Caco-2 (cell line): ENCODE measurements around the gene OLR1. TPM values are rescaled to one million over a fixed set of nuclear protein-coding genes. Genes with fewer than 3 reads are reported as not detected.

ENCODE experiments used
- BruUV-seq: library from RNA; stranded (reverse); fragments of 400-500 nt; replicated peaks from 2 replicates; lab custom pipeline; 2021; lab: Mats Ljungman, UMichigan
- CTCF ChIA-PET: fragments of 300-600 bp; sonication (Branson Sonifier 250); formaldehyde crosslinking; loops from one replicate; lab custom pipeline; 2022; ENCODE audit warnings: antibody characterized with exemption; lab: Charles Lee
- POLR2A ChIA-PET: fragments of 300-600 bp; sonication (Branson Sonifier 250); formaldehyde crosslinking; loops from one replicate; lab custom pipeline; 2022; ENCODE audit warnings: antibody characterized with exemption; lab: Charles Lee
- DNase-seq, 2 experiments: peaks; one replicate each; pipeline versions ENCODE4 v3.0.0 to v3.0.0-alpha.2; 2020 to 2022
- H3K27me3 ChIP-seq: replicated peaks from 2 replicates; pipeline ENCODE4 v1.6.0; 2011; ENCODE audit warnings: low read length; ENCODE audit not compliant: control insufficient read depth, insufficient read depth
- H3K36me3 ChIP-seq: 2 replicates; pipeline ENCODE4 v1.5.1; 2011; ENCODE audit warnings: low read length; ENCODE audit not compliant: control insufficient read depth, insufficient read depth
- H3K4me1 ChIP-seq: fragments of 250-450 bp; sonication (Bioruptor Pico); 2 replicates; pipeline ENCODE4 v1.5.1; 2020; ENCODE audit warnings: mild to moderate bottlenecking
- H3K4me3 ChIP-seq: 2 replicates; pipeline ENCODE4 v1.5.1; 2011; ENCODE audit warnings: low read depth, mild to moderate bottlenecking, control low read depth, low read length
- H3K9me3 ChIP-seq: fragments of 250-450 bp; sonication (Bioruptor Pico); 2 replicates; pipeline ENCODE4 v1.5.1; 2020; ENCODE audit warnings: mild to moderate bottlenecking, moderate library complexity
- H3K27ac Mint-ChIP-seq: one replicate; pipeline ENCODE4 v1.8.0; 2022; ENCODE audit warnings: mixed read lengths; ENCODE audit not compliant: unreplicated experiment
- H3K27me3 Mint-ChIP-seq: one replicate; pipeline ENCODE4 v1.8.0; 2022; ENCODE audit warnings: mixed read lengths; ENCODE audit not compliant: insufficient read depth, unreplicated experiment
- H3K36me3 Mint-ChIP-seq: one replicate; pipeline ENCODE4 v1.8.0; 2022; ENCODE audit warnings: mild to moderate bottlenecking, mixed read lengths; ENCODE audit not compliant: insufficient read depth, unreplicated experiment
- H3K4me1 Mint-ChIP-seq: one replicate; pipeline ENCODE4 v1.8.0; 2022; ENCODE audit warnings: low read depth, mixed read lengths; ENCODE audit not compliant: unreplicated experiment
- H3K4me3 Mint-ChIP-seq: one replicate; pipeline ENCODE4 v1.8.0; 2022; ENCODE audit warnings: mild to moderate bottlenecking, moderate library complexity, mixed read lengths; ENCODE audit not compliant: unreplicated experiment
- H3K9me3 Mint-ChIP-seq: one replicate; pipeline ENCODE4 v1.8.0; 2022; ENCODE audit warnings: mixed read lengths; ENCODE audit not compliant: unreplicated experiment
- intact Hi-C: fragments of 100-400 bp; cut with micrococcal nuclease; formaldehyde crosslinking; loops from one replicate; pipeline ENCODE4 v1.10.0; 2022; ENCODE audit not compliant: unreplicated experiment
- total RNA-seq: library from RNA; stranded (reverse); gene quantifications from 2 replicates; pipeline ENCODE4 v1.2.3, GENCODE V29; 2022
- TF ChIP-seq, protein P1 (sequence below), 2 experiments: fragments of 200-600 bp in 1 of 2; IDR thresholded peaks; 1 replicate in 1 of 2; 2 replicates in 1 of 2; pipeline versions ENCODE4 v1.5.1 to v1.8.0; 2011 to 2022; ENCODE audit warnings: antibody characterized with exemption in 1 of 2, control low read depth in 1 of 2, inconsistent platforms in 1 of 2, low read depth in 1 of 2, low read length in 1 of 2, mild to moderate bottlenecking in 1 of 2, moderate library complexity in 1 of 2; ENCODE audit not compliant: insufficient read depth in 1 of 2, severe bottlenecking in 1 of 2, unreplicated experiment in 1 of 2

OLR1 gene
- total RNA-seq, 1 experiment from 2014 or later, result 183 TPM

DNA sequence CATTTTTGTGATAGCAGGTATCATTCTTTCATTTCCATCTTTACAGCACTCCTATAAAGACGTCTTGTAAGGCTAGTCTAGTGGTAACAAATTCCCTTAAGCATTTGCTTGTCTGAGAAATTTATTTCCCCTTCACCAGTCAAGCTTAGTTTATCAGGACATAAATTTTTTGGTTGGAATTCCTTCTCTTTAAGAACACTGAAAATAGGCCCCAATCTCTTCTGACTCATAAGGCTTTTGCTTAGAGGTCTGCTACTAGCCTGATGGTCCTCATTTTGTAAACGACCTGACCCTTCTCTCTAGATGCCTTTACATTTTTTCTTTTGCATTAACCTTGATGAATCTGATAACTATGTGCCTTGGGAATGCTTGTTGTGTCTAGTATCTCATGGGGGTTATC, 20.3 kb downstream of the OLR1 start:
- intact Hi-C loops, result no loop called here
- TF ChIP-seq, protein P1, sequence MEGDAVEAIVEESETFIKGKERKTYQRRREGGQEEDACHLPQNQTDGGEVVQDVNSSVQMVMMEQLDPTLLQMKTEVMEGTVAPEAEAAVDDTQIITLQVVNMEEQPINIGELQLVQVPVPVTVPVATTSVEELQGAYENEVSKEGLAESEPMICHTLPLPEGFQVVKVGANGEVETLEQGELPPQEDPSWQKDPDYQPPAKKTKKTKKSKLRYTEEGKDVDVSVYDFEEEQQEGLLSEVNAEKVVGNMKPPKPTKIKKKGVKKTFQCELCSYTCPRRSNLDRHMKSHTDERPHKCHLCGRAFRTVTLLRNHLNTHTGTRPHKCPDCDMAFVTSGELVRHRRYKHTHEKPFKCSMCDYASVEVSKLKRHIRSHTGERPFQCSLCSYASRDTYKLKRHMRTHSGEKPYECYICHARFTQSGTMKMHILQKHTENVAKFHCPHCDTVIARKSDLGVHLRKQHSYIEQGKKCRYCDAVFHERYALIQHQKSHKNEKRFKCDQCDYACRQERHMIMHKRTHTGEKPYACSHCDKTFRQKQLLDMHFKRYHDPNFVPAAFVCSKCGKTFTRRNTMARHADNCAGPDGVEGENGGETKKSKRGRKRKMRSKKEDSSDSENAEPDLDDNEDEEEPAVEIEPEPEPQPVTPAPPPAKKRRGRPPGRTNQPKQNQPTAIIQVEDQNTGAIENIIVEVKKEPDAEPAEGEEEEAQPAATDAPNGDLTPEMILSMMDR (IDR thresholded peaks at IDR 0.05; ENCODE audit: insufficient read depth in 1 of 2, low read depth in 1 of 2, low read length in 1 of 2, severe bottlenecking in 1 of 2, unreplicated experiment in 1 of 2), result no peak
- no peaks in the 10 kb centered on the region for H3K4me1 ChIP-seq
- no peaks in the 10 kb centered on the region for H3K9me3 Mint-ChIP-seq
- H3K27ac Mint-ChIP-seq, result no peak overlapping the region
- no peak overlapping the region for H3K4me3 ChIP-seq
- CTCF ChIA-PET, result interaction anchor here (3.3 kb wide), 1 partner anchor 25 kb away, joined by 80 read pairs; no protein-coding TSS in a partner anchor
- no peaks in the 10 kb centered on the region for H3K36me3 ChIP-seq
- H3K27me3 ChIP-seq, result no peaks in the 10 kb centered on the region
- H3K4me1 Mint-ChIP-seq, result peaks cover 6% of the 10 kb centered on the region
- H3K36me3 Mint-ChIP-seq, result peaks cover 17% of the 10 kb centered on the region
- BruUV-seq, result no TSS peak
- H3K4me3 Mint-ChIP-seq, result no peak overlapping the region
- no peaks in the 10 kb centered on the region for H3K27me3 Mint-ChIP-seq
- POLR2A ChIA-PET, result interaction anchor here (0.5 kb wide), 1 partner anchor 38 kb away, joined by 4 read pairs; no protein-coding TSS in a partner anchor
- H3K9me3 ChIP-seq, result no peaks in the 10 kb centered on the region
- no peak for DNase-seq

DNA sequence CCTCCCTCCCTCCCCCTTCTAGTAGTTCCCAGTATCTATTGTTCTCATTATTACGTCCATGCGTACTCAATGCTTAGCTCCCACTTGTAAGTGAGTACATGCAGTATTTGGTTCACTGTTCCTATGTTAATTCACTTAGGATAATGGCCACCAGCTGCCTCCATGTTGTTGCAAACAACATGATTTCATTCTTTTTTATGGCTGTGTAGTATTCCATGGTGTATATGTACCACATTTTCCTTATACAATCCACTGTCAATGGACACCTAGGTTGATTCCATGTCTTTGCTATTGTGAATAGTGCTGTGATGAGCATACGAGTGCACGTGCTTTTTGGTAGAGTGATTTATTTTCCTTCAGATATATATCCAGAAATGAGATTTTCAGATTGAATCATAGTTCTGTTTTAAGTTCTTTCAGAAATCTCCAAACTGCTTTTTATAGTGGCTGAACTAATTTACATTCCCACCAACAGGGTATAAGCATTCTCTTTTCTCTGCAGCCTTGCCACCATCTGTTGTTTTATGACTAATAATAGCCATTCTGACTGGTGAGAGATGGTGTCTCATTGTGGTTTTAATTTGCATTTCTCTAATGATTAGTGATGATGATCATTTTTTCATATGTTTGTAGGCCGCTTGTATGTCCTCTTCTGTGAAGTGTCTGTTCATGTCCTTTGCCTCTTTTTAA, 24.1 kb downstream of the OLR1 start:
- TF ChIP-seq, protein P1 (IDR thresholded peaks at IDR 0.05; ENCODE audit: insufficient read depth in 1 of 2, low read depth in 1 of 2, low read length in 1 of 2, severe bottlenecking in 1 of 2, unreplicated experiment in 1 of 2), result no peak
- H3K4me3 Mint-ChIP-seq, result no peak overlapping the region
- CTCF ChIA-PET, result no interaction called here
- no peaks in the 10 kb centered on the region for H3K9me3 Mint-ChIP-seq
- no TSS peak for BruUV-seq
- H3K4me1 Mint-ChIP-seq, result no peaks in the 10 kb centered on the region
- no peak overlapping the region for H3K27ac Mint-ChIP-seq
- H3K36me3 Mint-ChIP-seq, result peaks cover under 1% of the 10 kb centered on the region
- DNase-seq, result no peak
- no peaks in the 10 kb centered on the region for H3K36me3 ChIP-seq
- no peaks in the 10 kb centered on the region for H3K9me3 ChIP-seq
- no peak overlapping the region for H3K4me3 ChIP-seq
- no peaks in the 10 kb centered on the region for H3K4me1 ChIP-seq
- no peaks in the 10 kb centered on the region for H3K27me3 Mint-ChIP-seq
- no peaks in the 10 kb centered on the region for H3K27me3 ChIP-seq
- intact Hi-C loops, result no loop called here
- POLR2A ChIA-PET, result interaction anchor here (0.8 kb wide), 1 partner anchor 64 kb away, joined by 3 read pairs; the partner anchor contains the start of gene GABARAPL1

GRCh38 chr12:10142976-10143589, 28.8 kb downstream of the OLR1 start:
- CTCF ChIA-PET, result interaction anchor here (0.6 to 1.7 kb wide), 4 partner anchors 10 to 348 kb away, joined by 3 to 5 read pairs (median 3); partner anchors contain the start of gene CLEC12B
- intact Hi-C loops, result no loop called here

More at GRCh38 chr12:10142976-10143589, 28.8 kb downstream of the OLR1 start:
- Histone ChIP-seq H3K36me3 (no peaks in the 10 kb centered on the region), H3K27me3 (no peaks in the 10 kb centered on the region), H3K4me3 (no peak overlapping the region), H3K9me3 (no peaks in the 10 kb centered on the region), H3K4me1 (no peaks in the 10 kb centered on the region)
- no peak overlapping the region for H3K27ac Mint-ChIP-seq
- no peaks in the 10 kb centered on the region for H3K27me3 Mint-ChIP-seq
- H3K9me3 Mint-ChIP-seq, result no peaks in the 10 kb centered on the region
- no peak for DNase-seq
- BruUV-seq, result no TSS peak
- no peaks in the 10 kb centered on the region for H3K4me1 Mint-ChIP-seq
- no peak overlapping the region for H3K4me3 Mint-ChIP-seq
- H3K36me3 Mint-ChIP-seq, result no peaks in the 10 kb centered on the region
- TF ChIP-seq, protein P1 (IDR thresholded peaks at IDR 0.05; ENCODE audit: insufficient read depth in 1 of 2, low read depth in 1 of 2, low read length in 1 of 2, severe bottlenecking in 1 of 2, unreplicated experiment in 1 of 2), result no peak
- POLR2A ChIA-PET, result no interaction called here
